Motor neuron (in vitro differentiated cells): Measurements from ENCODE around the gene AKR7A3. TPM values are rescaled to one million over a fixed set of nuclear protein-coding genes. Genes with fewer than 3 reads are reported as not detected.
"Not testable (repeated sequence)": the region's sequence is repeated elsewhere in the genome, so short reads cannot be mapped to it uniquely, and the experiment has no call there.

Experiments
- ATAC-seq, 8 experiments: fragments of 200-7000 bp; cut with Tn5 transposase; replicated peaks in 6 of 8; 2 replicates each; pipeline ENCODE4 v1.8.0; 2021; ENCODE audit warnings: mild to moderate bottlenecking in 8 of 8, moderate library complexity in 8 of 8
- H3K27ac ChIP-seq, 2 donors: fragments of 250-450 bp; sonication (Bioruptor Pico); 2 replicates each; pipeline ENCODE4 v1.9.0; 2021; ENCODE audit warnings: antibody characterized with exemption in 2 of 2, mild to moderate bottlenecking in 2 of 2, moderate library complexity in 1 of 2
- H3K4me1 ChIP-seq, 2 donors: fragments of 250-450 bp; sonication (Bioruptor Pico); replicated peaks in 1 of 2; 2 replicates each; pipeline ENCODE4 v1.6.1; 2021; ENCODE audit warnings: antibody characterized with exemption in 2 of 2, mild to moderate bottlenecking in 2 of 2, moderate library complexity in 1 of 2
- H3K4me3 ChIP-seq, 5 donors: fragments of 250-450 bp; sonication (Bioruptor Pico); 2 replicates each; pipeline ENCODE4 v1.9.0; 2021; ENCODE audit warnings: antibody characterized with exemption in 5 of 5, mild to moderate bottlenecking in 5 of 5, moderate library complexity in 4 of 5
- WGBS, 10 experiments: fragments of 450-650 bp; shearing (Covaris generic); methylation state at CpG; one replicate each; pipeline ENCODE4 v1.0.0; 2022; 5-methylcytosine and 5-hydroxymethylcytosine counted together
- in situ Hi-C, 9 experiments: fragments of 400-800 bp; cut with MboI; loops; one replicate each; pipeline ENCODE4 v1.15.0; 2021; ENCODE audit warnings: low sequenced_read_pairs in 9 of 9, low pct_unique_long_range_greater_than_20kb in 2 of 9; ENCODE audit not compliant: unreplicated experiment in 9 of 9
- total RNA-seq, 8 experiments: library from RNA; unstranded; fragments of 300-600 nt; gene quantifications; 2 replicates each; pipeline versions ENCODE4 v1.2.3 to v1.2.4, GENCODE V29; 2022

The AKR7A3 gene
- total RNA-seq, result 1 to 10 TPM in 2 of 8 experiments, under 1 TPM in 6; 0.43 to 1.2 (median 0.84) TPM

DNA sequence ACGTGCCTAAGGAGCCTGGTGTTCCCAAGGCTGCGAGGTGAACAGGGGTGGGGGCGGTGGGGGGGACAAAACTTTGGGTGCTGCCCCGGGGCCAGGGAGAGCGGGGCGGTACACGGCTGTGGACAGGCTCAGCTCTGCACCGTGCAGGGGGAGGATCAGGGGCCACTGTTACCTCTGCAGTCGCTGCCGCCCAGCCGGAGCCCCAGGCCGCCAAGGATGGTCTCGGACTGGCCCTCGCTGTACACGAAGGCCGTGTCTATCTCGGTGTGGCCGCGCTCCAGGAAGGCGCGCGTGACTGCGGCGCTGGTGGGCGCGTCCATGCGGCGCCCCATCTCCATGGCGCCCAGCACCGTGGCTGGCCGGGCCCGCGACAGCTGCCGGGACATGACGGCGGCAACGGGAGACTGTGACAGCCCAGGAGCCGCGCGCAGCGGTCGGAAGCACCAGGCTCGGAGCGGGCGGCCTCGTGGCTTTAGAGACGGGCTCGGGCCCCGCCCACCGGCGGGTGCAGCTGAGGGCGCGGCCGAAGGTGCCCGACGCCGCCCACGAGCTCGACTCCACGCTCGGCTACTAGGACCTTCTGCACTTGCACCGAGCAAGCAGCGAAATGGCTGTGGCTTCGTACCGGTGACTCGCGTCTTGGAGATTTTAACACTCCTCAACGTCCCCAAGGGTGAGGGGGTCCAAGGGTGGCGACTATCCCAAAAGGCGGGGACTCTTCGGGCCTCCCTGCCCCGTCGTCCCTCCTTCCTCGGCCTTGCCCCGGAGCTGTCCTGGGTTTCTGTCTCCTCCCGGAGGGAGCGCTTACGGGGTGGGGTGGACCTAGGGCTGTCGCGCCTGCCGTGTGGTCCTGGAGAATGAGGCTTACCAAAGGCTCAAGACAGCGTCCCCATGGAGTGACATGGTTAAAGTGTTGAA lies at the start of gene AKR7A3:
TSS of gene AKR7A3 (minus strand) at position 447 of the 918 bp plus-strand sequence. CDS start at position 386, 61 bp downstream.
- H3K4me1 ChIP-seq, in situ Hi-C loops, H3K27ac ChIP-seq: not testable (repeated sequence)
- WGBS, 10 experiments, result 0 to 27% (median 20%) methylated on average over 1 to 30 of the region's 82 CpGs; no CpG with 5 or more reads in 3 of the 10 experiments
- peak; percentile 43 to 99 (median 90) for ATAC-seq
- peak within 1 kb of the TSS in 3 of 5 donors; percentile 5 to 25 (median 11) for H3K4me3 ChIP-seq

DNA sequence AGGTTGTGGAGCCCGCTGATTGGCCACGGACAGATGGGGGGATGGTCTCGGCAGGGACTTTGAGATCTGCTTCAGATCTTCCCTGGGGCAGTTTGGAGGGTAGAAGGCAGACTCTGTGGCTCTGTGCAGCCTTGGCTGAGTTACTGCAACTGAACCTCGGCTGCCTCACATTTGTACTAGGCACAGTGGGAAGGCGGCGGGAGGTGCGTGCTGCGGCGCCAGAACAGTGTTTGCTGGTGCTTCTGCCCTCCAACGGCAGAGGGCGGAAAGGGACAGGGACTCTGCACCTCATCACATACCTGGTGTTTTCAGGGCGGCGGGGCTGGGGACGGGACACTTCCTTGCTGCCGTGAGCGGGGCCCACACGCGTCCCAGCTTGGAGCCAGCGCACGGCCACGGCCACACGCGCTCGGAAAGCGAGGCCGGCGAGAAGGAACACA lies 49.8 kb upstream of the AKR7A3 start:
- Histone ChIP-seq H3K4me1 (peaks cover 0 to 4% of the 10 kb centered on the region in 2 donors), H3K4me3 (no peak overlapping the region), H3K27ac (no peak overlapping the region)
- in situ Hi-C loops, result no loop called here
- 20 to 100% (median 65%) methylated on average over 1 to 27 of the region's 27 CpGs; no CpG with 5 or more reads in 2 of the 10 experiments for WGBS, 10 experiments
- ATAC-seq, result peak in 4 of 8 experiments; percentile 26 to 39 (median 36)

DNA sequence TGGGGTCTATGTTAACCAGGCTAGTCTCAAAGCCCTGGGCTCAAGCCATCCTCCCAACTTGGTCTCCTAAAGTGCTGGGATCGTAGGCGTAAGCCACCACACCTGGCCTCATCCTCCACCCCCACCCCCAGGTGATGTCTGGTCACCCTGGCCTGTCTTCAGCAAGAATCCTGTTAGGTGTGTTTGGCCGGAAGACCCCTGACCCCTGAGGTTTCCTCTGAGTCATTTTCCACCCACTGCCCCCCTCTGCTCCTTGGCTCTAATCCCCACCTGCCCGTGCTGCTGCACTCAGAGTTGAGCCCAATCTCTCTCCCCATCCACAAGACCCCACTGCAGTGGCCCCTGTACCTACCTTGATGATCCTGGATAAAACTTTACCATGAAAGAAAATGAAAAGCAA lies 48.7 kb upstream of the AKR7A3 start:
- ATAC-seq, result no peak
- WGBS, 10 experiments, result 100% methylated on average over 1 to 2 of the region's 4 CpGs; no CpG with 5 or more reads in 8 of the 10 experiments
- Histone ChIP-seq H3K4me1 (peaks cover 0 to 4% of the 10 kb centered on the region in 2 donors), H3K27ac (no peak overlapping the region), H3K4me3 (no peak overlapping the region)
- in situ Hi-C loops, result no loop called here

DNA sequence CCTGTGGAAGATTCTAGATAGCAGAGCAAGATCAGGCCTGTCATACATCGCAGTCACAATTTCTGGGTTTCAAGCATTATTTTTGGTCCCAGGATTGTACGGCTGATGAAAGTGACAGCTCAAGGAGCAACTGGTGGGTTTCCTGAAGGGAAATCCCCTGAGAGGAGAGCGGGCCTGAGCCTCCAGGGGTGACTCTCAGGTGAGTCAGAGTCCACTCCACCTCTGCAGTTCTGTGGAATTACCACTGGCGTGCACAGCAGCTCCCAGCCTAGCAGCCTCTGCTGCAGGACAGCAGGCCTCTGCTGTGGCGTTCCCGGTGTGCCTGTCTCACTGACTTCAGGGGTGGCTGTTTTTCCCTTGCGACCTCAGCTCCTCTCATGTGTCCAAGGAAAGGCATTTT lies 48.0 kb upstream of the AKR7A3 start:
- Histone ChIP-seq H3K4me1 (peaks cover 0 to 4% of the 10 kb centered on the region in 2 donors), H3K27ac (no peak overlapping the region), H3K4me3 (no peak overlapping the region)
- in situ Hi-C loops, result no loop called here
- ATAC-seq, result peak in 1 of 8 experiments; percentile 16
- WGBS, 10 experiments, result 87 to 97% (median 91%) methylated on average over 3 to 7 of the region's 7 CpGs; no CpG with 5 or more reads in 5 of the 10 experiments

DNA sequence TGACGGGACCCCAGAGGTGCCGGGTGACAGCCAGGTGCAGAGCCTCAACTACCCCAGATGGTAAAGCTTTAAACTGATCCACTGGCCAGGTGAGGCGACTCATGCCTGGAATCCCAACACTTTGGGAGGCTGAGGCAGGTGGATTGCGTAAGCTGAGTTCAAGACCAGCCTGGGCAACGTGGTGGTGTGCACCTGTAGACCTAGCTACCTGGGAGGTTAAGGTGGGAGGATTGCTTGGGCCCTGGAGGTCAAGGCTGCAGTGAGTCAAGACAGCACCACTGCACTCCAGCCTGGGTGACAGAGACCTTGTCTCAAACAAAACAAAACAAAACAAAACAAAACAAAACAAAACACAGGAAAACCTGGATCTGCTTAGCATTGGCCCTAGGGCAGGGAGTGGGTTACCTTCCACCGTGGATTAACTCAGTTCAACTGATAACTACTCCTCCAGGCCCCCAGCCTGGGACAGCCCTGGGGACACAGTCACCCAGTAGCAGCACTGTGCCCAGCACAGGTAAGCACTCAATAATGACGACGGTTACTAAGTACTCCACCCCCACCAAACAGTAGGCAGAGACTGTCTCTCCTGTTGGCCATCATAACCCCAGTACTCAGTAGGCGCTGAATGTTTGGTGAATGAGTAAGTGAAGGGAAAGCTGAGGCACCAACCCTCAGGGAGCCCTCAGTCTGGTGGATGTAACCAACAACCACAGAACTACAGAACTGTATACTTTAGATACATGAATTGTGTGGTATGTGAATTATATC lies 45.2 kb upstream of the AKR7A3 start:
- in situ Hi-C loops, result no loop called here
- no peaks in the 10 kb centered on the region for H3K4me1 ChIP-seq
- H3K27ac ChIP-seq, result no peak overlapping the region
- H3K4me3 ChIP-seq, result no peak overlapping the region
- ATAC-seq, result no peak
- WGBS, 10 experiments, result 68 to 100% (median 91%) methylated on average over 1 to 9 of the region's 9 CpGs; no CpG with 5 or more reads in 3 of the 10 experiments

DNA sequence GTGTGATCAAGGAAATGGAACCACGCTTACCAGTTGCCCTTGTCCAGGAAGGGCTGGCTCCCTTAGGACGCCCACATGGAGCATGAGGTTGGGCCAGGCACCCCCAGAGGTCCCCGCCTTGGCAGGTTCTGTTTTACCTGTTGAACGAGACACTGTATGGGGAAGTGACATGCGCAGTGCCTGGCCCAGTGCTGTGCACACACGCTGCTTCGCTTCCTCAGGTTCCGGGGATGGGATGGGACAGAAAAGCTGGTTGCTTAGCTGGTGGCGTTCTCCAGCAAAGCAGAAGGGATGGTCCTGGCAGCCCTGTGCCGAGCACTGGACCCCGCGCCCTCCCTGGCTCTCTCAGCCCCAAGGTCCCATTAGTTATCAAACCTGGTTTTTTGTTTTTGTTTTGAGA lies 44.3 kb upstream of the AKR7A3 start:
- no peaks in the 10 kb centered on the region for H3K4me1 ChIP-seq
- ATAC-seq, result no peak
- in situ Hi-C loops, result no loop called here
- H3K27ac ChIP-seq, result no peak overlapping the region
- no peak overlapping the region for H3K4me3 ChIP-seq
- WGBS, 10 experiments, result 60 to 100% (median 95%) methylated on average over 1 to 10 of the region's 12 CpGs; no CpG with 5 or more reads in 5 of the 10 experiments

DNA sequence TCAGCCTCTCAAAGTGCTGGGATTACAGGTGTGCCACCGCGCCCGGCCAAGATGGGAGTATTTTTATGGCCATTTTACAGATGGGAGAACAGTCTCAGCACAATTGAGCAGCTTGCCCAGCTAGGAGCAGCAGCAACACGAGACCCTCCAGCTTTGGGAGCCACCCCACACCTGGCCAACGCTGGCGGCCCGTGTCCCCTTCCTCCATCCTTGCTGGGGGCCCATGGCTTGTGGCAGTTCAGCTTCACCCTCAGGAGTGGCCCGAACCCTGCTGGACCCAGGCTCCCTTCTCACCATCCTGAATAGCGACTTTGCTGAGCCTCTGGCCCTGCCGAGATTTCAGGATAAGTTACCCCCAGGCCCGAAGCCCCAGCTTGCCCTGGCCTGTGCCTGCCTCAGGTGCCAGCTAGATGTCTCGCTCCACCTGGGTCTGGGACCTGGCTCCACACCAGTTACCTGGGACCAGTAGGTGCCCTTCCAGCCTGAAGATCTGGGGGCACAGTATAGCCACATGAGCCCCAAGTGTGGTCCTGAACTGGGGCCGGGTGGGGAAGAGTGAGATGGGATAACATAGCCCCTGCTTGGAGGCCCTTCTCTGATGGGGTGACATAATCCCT lies 42.8 kb upstream of the AKR7A3 start:
- ATAC-seq, result peak in 1 of 8 experiments; percentile 3

DNA sequence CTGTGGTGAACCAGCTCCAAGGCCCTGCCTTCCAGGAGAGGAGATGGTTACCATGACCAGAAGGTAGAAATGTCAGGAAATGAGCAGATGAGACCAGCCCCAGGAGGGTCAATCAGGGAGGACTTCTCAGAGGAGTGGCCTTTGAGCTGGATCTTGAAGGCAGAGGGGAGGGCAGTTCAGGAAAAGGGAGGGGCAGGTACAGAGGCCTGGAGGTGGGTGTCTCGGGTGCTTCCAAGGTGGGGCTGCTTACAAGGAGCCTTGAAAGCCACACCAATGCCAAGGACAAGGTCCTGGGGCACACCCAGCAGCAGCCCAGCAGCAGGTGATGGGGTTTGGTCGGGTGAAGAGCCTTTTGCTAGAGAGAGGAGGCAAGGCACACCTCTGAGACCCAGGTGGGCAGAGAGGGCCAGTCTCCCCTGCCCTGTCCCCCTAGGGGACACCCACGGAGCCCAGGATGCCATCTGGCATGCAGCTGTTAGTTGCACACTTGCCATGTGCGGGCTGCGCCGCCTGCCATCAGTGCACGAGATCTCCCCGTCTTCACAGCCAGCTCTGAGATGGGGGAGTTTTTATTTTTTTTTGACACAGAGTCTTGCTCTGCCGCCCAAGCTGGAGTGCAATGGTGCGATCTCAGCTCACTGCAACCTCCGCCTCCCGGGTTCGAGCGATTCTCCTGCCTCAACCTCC lies 42.0 kb upstream of the AKR7A3 start:
- Histone ChIP-seq H3K27ac (no peak overlapping the region), H3K4me3 (no peak overlapping the region), H3K4me1 (no peaks in the 10 kb centered on the region)
- peak in 4 of 8 experiments; percentile 3 to 13 (median 10) for ATAC-seq
- in situ Hi-C loops, result no loop called here
- WGBS, 10 experiments, result 0 to 92% (median 86%) methylated on average over 1 to 10 of the region's 14 CpGs; no CpG with 5 or more reads in 6 of the 10 experiments

More for the DNA sequence above, 42.8 kb upstream of the AKR7A3 start:
- H3K4me3 ChIP-seq, result no peak overlapping the region
- in situ Hi-C loops, result no loop called here
- H3K27ac ChIP-seq, result no peak overlapping the region
- no peaks in the 10 kb centered on the region for H3K4me1 ChIP-seq
- 40 to 100% (median 94%) methylated on average over 1 to 10 of the region's 13 CpGs; no CpG with 5 or more reads in 4 of the 10 experiments for WGBS, 10 experiments

DNA sequence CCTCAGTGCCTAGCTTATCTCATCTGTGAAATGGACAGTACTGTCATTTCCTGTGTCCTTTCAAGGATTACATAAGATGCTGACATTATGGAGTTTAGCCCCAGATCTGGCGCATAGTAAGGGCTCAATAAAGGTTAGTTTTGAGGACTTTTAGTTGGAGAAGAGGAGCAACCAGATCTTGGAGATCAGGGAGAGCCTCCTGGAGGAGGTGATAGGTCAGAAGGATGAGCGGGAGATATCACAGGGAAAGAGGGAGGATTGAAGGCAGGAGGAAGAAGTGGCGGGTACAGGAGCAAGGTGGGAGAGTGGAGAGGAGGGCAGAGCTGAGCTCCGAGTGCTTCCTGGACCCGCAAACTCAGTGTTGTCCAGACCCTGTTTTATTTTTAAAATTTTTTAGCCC lies 41.0 kb upstream of the AKR7A3 start:
- no peak overlapping the region for H3K27ac ChIP-seq
- WGBS, 10 experiments, result 89 to 100% (median 97%) methylated on average over 1 to 5 of the region's 5 CpGs; no CpG with 5 or more reads in 2 of the 10 experiments
- no peak overlapping the region for H3K4me3 ChIP-seq
- in situ Hi-C loops, result no loop called here
- H3K4me1 ChIP-seq, result no peaks in the 10 kb centered on the region
- no peak for ATAC-seq

DNA sequence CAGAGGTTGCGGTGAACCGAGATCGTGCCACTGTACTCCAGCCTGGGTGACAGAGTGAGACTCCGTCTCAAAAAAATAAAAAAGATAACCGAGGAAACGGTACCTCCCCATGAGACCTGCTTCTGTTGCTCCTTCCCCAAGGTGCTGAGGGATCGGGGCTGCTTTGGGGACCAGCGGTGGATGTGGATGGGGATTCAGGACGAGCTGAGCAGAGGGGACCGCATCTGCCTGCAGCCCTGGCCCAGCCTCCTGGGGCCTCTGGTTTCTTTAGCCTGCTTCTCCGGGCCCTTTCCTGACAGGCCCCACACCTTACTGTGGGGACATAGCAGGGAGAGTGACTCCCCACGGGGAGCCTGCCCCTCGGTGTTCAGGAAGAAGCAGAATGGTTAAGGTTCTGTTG lies 40.6 kb upstream of the AKR7A3 start:
- Histone ChIP-seq H3K27ac (no peak overlapping the region), H3K4me3 (no peak overlapping the region), H3K4me1 (no peaks in the 10 kb centered on the region)
- in situ Hi-C loops, result no loop called here
- ATAC-seq, result no peak
- 50 to 93% (median 91%) methylated on average over 1 to 8 of the region's 13 CpGs; no CpG with 5 or more reads in 5 of the 10 experiments for WGBS, 10 experiments

DNA sequence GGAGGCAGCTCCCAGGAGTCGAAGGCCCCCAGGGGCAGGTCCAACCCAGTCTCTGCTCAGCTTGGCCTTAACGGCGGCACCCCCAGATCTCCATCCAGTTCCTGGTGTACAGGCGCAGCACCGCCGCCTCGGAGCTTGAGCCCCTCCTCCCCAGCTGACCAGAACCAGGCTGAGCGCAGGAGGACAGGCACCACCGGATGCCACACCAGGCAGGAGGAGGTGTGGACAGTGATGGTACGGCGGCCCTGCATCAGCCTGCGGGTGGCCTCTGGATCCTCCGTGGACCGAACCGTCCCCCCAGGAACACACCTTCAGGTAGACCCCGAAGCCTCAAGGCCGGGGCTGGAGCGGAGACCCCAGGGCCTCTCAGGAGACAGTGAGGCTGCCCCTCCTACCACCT lies 39.9 kb upstream of the AKR7A3 start:
- WGBS, 10 experiments, result 97 to 100% (median 100%) methylated on average over 1 to 15 of the region's 18 CpGs; no CpG with 5 or more reads in 7 of the 10 experiments
- peak in 2 of 8 experiments; percentile 15 to 18 for ATAC-seq
- Histone ChIP-seq H3K27ac (no peak overlapping the region), H3K4me1 (no peaks in the 10 kb centered on the region), H3K4me3 (no peak overlapping the region)
- in situ Hi-C loops, result no loop called here

DNA sequence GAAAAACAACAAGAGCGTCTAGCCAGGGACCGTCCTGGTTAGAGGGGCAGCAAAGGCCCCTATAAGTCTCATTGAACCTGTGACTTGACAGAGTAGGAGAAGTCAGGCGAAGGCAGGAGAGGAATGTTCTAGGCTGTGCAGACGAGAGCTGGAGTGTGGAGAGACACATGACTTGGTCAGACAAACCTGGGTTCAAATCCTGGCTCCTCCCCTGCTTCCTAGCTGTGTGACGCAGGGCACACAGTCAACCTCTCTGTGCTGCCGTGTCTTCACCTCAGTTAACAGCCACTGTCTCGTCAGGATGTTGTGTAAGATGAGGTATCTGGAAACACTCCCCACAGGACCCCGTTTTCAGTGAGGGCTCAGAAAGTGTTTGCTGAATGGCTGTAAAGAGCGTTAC lies 39.2 kb upstream of the AKR7A3 start:
- no peak for ATAC-seq
- no peak overlapping the region for H3K4me3 ChIP-seq
- H3K4me1 ChIP-seq, result no peaks in the 10 kb centered on the region
- no peak overlapping the region for H3K27ac ChIP-seq
- WGBS, 10 experiments, result 80 to 100% (median 88%) methylated on average over 1 to 9 of the region's 9 CpGs; no CpG with 5 or more reads in 3 of the 10 experiments
- in situ Hi-C loops, result no loop called here
